WTC11 (cell line): ENCODE measurements around the gene SLC22A7. TPM values are rescaled to one million over a fixed set of nuclear protein-coding genes. Genes with fewer than 3 reads are reported as not detected.

ENCODE experiments used
- ATAC-seq: fragments of 200-7000 bp; cut with Tn5 transposase; 2 replicates; pipeline ENCODE4 v1.10.0; 2021; ENCODE audit warnings: mild to moderate bottlenecking, moderate library complexity
- CTCF ChIA-PET: fragments of 300-600 bp; sonication (Branson Sonifier 250); formaldehyde crosslinking; loops from one replicate; lab custom pipeline; 2021; ENCODE audit warnings: antibody characterized with exemption; lab: Charles Lee
- POLR2A ChIA-PET: fragments of 350-600 bp; sonication (Branson Sonifier 250); formaldehyde crosslinking; loops from one replicate; lab custom pipeline; 2021; ENCODE audit warnings: antibody characterized with exemption; lab: Charles Lee
- DNase-seq: peaks from one replicate; pipeline ENCODE4 v3.0.0; 2021; ENCODE audit warnings: low spot score
- H3K27ac Mint-ChIP-seq: 2 replicates; pipeline ENCODE4 v1.8.0; 2021; ENCODE audit warnings: mixed read lengths
- H3K27me3 Mint-ChIP-seq: 2 replicates; pipeline ENCODE4 v1.8.0; 2021; ENCODE audit warnings: low read depth, mild to moderate bottlenecking, moderate library complexity, mixed read lengths
- H3K36me3 Mint-ChIP-seq: 2 replicates; pipeline ENCODE4 v1.8.0; 2021; ENCODE audit warnings: mixed read lengths
- H3K4me1 Mint-ChIP-seq: 2 replicates; pipeline ENCODE4 v1.8.0; 2022; ENCODE audit warnings: mixed read lengths
- H3K4me3 Mint-ChIP-seq: 2 replicates; pipeline ENCODE4 v1.8.0; 2021; ENCODE audit warnings: mild to moderate bottlenecking, moderate library complexity, mixed read lengths
- H3K9me3 Mint-ChIP-seq: 2 replicates; pipeline ENCODE4 v1.8.0; 2021; ENCODE audit warnings: mixed read lengths
- AFF4 ChIP-seq: sonication (generic); formaldehyde crosslinking; IDR thresholded peaks from 2 replicates; pipeline ENCODE4 v1.8.1; 2023; ENCODE audit warnings: mild to moderate bottlenecking, missing genetic modification reagents, borderline replicate concordance
- CREM ChIP-seq: sonication (generic); formaldehyde crosslinking; IDR thresholded peaks from 2 replicates; pipeline ENCODE4 v1.8.1; 2022; ENCODE audit warnings: mild to moderate bottlenecking, missing genetic modification reagents, moderate library complexity
- EMX1 ChIP-seq: fragments of 250-450 bp; sonication (Bioruptor Pico); IDR thresholded peaks from 2 replicates; pipeline ENCODE4 v1.8.0; 2021; ENCODE audit warnings: mild to moderate bottlenecking
- FOXK1 ChIP-seq: sonication (generic); formaldehyde crosslinking; IDR thresholded peaks from 2 replicates; pipeline ENCODE4 v1.8.0; 2022; ENCODE audit warnings: mild to moderate bottlenecking, moderate library complexity, missing genetic modification reagents
- GRHL2 ChIP-seq: fragments of 250-450 bp; sonication (Bioruptor Pico); IDR thresholded peaks from 2 replicates; pipeline ENCODE4 v1.8.0; 2022; ENCODE audit warnings: mild to moderate bottlenecking, moderate library complexity; ENCODE audit not compliant: insufficient replicate concordance, severe bottlenecking
- HMGA2 ChIP-seq: fragments of 250-450 bp; sonication (Bioruptor Pico); IDR thresholded peaks from 2 replicates; pipeline ENCODE4 v1.4.0; 2021; ENCODE audit warnings: mild to moderate bottlenecking, moderate library complexity
- JAZF1 ChIP-seq: fragments of 250-450 bp; sonication (Bioruptor Pico); IDR thresholded peaks from 2 replicates; pipeline ENCODE4 v1.9.0; 2021; ENCODE audit warnings: moderate library complexity, mild to moderate bottlenecking, inconsistent platforms
- MLX ChIP-seq: sonication (generic); formaldehyde crosslinking; IDR thresholded peaks from 2 replicates; pipeline ENCODE4 v1.8.1; 2023; ENCODE audit warnings: mild to moderate bottlenecking, missing genetic modification reagents, moderate library complexity
- NR1H2 ChIP-seq: sonication (generic); formaldehyde crosslinking; IDR thresholded peaks from 2 replicates; pipeline ENCODE4 v1.9.0; 2021; ENCODE audit warnings: mild to moderate bottlenecking, moderate library complexity, missing genetic modification reagents
- PREB ChIP-seq: sonication (generic); formaldehyde crosslinking; IDR thresholded peaks from 2 replicates; pipeline ENCODE4 v1.8.1; 2022; ENCODE audit warnings: mild to moderate bottlenecking, missing genetic modification reagents, moderate library complexity, borderline replicate concordance
- RORB ChIP-seq: fragments of 250-450 bp; sonication (Bioruptor Pico); IDR thresholded peaks from 2 replicates; pipeline ENCODE4 v1.9.0; 2021; ENCODE audit warnings: mild to moderate bottlenecking
- SMAD4 ChIP-seq: sonication (generic); formaldehyde crosslinking; IDR thresholded peaks from 2 replicates; pipeline ENCODE4 v1.8.0; 2022; ENCODE audit warnings: mild to moderate bottlenecking, missing genetic modification reagents
- STAT6 ChIP-seq: sonication (generic); formaldehyde crosslinking; conservative IDR thresholded peaks from 2 replicates; pipeline ENCODE4 v1.8.1; 2023; ENCODE audit warnings: mild to moderate bottlenecking, low read depth, missing genetic modification reagents, moderate library complexity
- TCF7 ChIP-seq: sonication (generic); formaldehyde crosslinking; IDR thresholded peaks from 2 replicates; pipeline ENCODE4 v1.8.0; 2022; ENCODE audit warnings: mild to moderate bottlenecking, low read depth, missing genetic modification reagents, moderate library complexity
- TEAD4 ChIP-seq: sonication (generic); formaldehyde crosslinking; IDR thresholded peaks from 2 replicates; pipeline ENCODE4 v1.8.0; 2022; ENCODE audit warnings: mild to moderate bottlenecking, missing genetic modification reagents
- ZBTB21 ChIP-seq: sonication (generic); formaldehyde crosslinking; IDR thresholded peaks from 2 replicates; pipeline ENCODE4 v1.8.1; 2023; ENCODE audit warnings: mild to moderate bottlenecking, missing genetic modification reagents, borderline replicate concordance
- ZBTB43 ChIP-seq: sonication (generic); formaldehyde crosslinking; IDR thresholded peaks from 2 replicates; pipeline ENCODE4 v1.8.1; 2023; ENCODE audit warnings: mild to moderate bottlenecking, missing genetic modification reagents
- ZNF416 ChIP-seq: fragments of 250-450 bp; sonication (Bioruptor Pico); IDR thresholded peaks from 2 replicates; pipeline ENCODE4 v1.9.0; 2021; ENCODE audit warnings: mild to moderate bottlenecking, inconsistent platforms
- ZSCAN18 ChIP-seq: fragments of 250-450 bp; sonication (Bioruptor Pico); IDR thresholded peaks from 2 replicates; pipeline ENCODE4 v2.1.2; 2022; ENCODE audit warnings: mild to moderate bottlenecking, moderate library complexity
- total RNA-seq: library from RNA; stranded (reverse); gene quantifications from 3 replicates; pipeline ENCODE4 v1.2.3, GENCODE V29; 2021

SLC22A7 gene
- total RNA-seq, 1 experiment from 2014 or later: not detected

GRCh38 chr6:43292763-43293318 is 5.2 kb upstream of the SLC22A7 start:
- ChIA-PET POLR2A (interaction anchor here (0.7 kb wide), 1 partner anchor 63 kb away, joined by 3 read pairs; no protein-coding TSS in a partner anchor), CTCF (interaction anchor here (0.7 to 1.0 kb wide), 3 partner anchors 14 to 1097 kb away, joined by 3 read pairs; no protein-coding TSS in a partner anchor)
- DNase-seq (no peak), ATAC-seq (no peak)
- TF ChIP-seq FOXK1 (CRISPR knock-in tag) (no peak), ZBTB21 (no peak), PREB (CRISPR knock-in tag) (no peak), JAZF1 (CRISPR knock-in tag) (no peak), RORB (CRISPR knock-in tag) (no peak), CREM (CRISPR knock-in tag) (no peak), NR1H2 (CRISPR knock-in tag) (no peak), ZNF416 (CRISPR knock-in tag) (no peak), ZSCAN18 (CRISPR knock-in tag) (no peak), TEAD4 (CRISPR knock-in tag) (no peak)
- Mint-ChIP-seq H3K9me3 (no peaks in the 10 kb centered on the region), H3K27me3 (peaks cover 9% of the 10 kb centered on the region), H3K4me1 (peaks cover 7% of the 10 kb centered on the region), H3K36me3 (no peaks in the 10 kb centered on the region), H3K27ac (no peak overlapping the region), H3K4me3 (no peak overlapping the region)

- ATAC-seq: no peak
- peaks cover 9% of the 10 kb centered on the region for H3K27me3 Mint-ChIP-seq
- TF ChIP-seq ZBTB43 (CRISPR knock-in tag): no peak
- TF ChIP-seq TCF7: no peak
- TF ChIP-seq SMAD4 (CRISPR knock-in tag): no peak
- no peak for TF ChIP-seq GRHL2 (CRISPR knock-in tag)
- no peak for TF ChIP-seq HMGA2 (CRISPR knock-in tag)
- TF ChIP-seq ZSCAN18 (CRISPR knock-in tag): no peak
- TF ChIP-seq MLX (CRISPR knock-in tag): no peak
- no peak for TF ChIP-seq STAT6 (CRISPR knock-in tag)
- no peak for TF ChIP-seq EMX1 (CRISPR knock-in tag)
- no peak for TF ChIP-seq AFF4 (CRISPR knock-in tag)
Observed at GRCh38 chr6:43293698-43294097, 4.4 kb upstream of the SLC22A7 start.

More at GRCh38 chr6:43293698-43294097, 4.4 kb upstream of the SLC22A7 start:
- peaks cover 8% of the 10 kb centered on the region for H3K4me1 Mint-ChIP-seq
- no peaks in the 10 kb centered on the region for H3K9me3 Mint-ChIP-seq
- CTCF ChIA-PET: no interaction called here
- no peak overlapping the region for H3K4me3 Mint-ChIP-seq
- no peaks in the 10 kb centered on the region for H3K36me3 Mint-ChIP-seq
- DNase-seq: no peak
- POLR2A ChIA-PET: interaction anchor here (0.6 kb wide), 1 partner anchor 349 kb away, joined by 7 read pairs; no protein-coding TSS in a partner anchor
- H3K27ac Mint-ChIP-seq: no peak overlapping the region
